ENCODE data around the gene YARS1.

The YARS1 gene

DNA sequence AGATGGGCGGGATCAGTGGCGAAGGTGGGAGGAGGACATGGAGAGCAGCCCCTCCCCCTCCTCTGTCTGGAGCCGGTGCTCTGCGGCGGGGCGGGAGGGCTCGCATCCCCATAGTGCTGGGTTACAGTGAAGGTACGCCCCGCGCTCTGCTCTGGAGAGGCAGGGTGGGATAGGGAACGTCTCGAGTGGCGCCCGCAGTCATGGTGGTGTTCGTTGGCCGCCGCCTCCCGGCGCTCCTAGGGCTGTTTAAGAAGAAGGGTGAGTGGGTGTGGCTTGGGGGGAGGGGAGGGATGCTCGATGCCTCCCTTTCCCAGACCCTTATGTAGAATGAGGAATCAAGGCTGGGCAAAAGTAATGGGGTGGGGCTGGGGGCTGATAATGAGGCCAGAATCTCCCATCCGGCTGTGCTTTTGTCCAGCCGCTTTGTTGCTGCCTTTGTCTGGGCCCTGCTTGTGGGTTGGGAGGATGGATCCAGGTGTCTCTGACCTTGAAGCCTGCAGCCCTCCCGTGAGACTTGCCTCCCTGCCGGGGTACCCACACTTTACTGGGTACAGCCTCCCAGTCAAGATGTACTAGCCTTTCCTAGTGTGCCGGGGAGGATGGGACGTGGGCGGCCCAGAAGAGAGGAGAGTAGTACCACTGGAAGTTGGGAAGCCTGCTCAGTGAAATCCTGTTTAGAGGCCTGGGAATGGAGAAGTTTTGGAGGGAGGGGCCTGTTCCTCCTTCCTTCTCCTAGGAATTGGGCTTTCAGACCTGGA lies 51.4 kb downstream of the YARS1 start:
- no peak for DNase-seq

DNA sequence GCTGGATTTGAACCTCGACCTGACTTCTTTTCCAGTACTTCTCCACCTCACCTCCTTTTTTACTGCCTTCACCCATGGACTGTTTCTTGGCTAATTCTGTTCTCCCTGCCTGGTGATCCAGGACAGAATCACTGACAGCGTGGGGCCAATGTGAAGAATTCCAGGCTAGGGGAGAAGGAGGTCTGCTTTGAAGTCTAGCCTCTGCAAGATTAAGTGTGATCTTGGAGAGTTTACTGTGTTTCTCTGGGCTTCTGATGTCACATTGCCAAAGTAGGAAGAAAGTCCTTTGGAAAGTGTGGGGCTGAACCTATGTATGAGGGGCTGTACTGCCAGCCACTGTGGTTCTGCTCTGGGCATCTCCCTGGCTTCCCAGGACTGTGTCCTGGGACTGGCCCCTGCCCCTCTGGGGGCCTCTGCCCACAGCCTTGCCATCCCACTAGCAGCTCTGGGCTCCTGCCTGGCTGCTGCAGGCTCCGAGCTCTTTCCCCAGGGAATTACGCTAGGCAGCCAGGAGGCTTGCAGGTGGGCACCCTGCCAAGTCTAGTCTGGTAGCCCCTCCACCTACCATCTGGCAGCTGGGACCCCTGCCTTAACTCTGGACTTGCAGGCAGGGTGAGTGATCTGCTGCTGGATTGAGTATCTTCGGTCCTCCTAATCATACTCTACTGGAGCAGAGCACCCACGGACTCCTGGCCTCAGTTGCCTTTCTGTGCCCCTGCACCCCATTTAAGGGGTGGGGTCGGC lies 52.2 kb downstream of the YARS1 start:
- DNase-seq: no peak

DNA sequence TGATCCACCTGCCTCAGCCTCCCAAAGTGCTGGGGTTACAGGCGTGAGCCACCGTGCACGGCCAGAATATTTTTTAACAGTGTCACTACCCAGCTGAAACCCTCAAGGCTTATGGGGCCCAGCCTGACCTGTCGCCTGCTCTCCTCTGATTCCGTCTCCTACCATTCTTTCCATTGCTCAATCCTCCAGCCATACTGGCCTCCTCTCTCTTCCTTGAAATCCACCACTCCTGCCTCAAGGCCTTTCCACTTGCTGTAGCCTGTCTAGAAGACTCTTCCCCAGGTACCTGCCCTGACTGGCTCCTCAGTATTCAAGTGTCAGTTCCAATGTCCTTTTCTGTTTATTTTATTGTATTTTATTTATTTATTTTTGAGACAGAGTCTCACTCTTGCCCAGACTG lies 53.9 kb downstream of the YARS1 start:
- no peak for DNase-seq

DNA sequence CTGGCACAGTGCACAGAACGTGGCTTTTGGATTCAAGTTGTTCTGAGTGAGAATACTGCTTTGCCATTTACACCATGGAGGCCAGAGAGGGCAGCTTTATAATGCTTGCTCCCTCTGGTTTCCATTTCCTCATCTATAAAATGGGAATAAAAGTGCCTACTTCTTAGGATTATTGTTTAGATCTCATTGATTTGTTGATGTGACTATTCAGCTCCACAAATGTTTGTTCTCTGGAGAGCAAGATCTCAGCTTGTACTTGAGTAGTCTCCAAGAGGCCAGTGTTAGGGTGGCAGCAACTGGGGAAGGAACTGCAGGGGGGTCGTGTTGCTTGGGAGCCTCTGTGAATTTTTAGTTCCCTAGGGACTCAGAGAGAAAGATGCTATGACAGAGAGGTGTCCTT lies 55.2 kb downstream of the YARS1 start:
- no peak for DNase-seq

DNA sequence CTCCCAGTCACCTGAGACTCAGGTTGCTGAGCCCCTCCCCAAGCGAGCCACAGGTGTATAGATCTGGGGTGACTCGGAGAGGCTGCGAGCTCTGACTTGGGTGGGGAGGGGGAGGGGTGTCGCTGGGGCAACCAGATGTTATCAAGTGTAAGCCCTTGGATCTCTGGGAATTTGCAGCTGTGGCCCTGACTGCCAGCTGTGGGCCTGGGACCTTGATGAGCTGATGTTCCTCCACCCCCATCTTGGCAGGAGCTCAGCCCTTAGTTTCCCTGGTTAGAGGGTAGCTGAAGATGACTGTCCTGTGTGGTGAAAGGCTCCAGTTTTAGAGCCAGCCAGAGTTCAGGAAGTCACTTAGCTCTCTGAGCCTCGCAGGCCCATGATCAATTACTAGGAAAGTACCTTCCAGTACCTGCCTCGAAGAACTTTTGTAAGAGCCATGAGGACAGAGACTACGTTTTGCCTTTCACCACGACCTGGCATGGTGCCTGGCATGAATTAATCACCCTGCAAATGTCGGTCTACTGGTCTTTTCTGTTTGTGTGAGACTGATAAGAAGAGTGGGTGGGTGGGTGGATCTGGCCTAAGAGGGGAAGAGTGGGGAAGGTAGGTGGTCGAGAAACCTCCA lies 55.8 kb downstream of the YARS1 start:
- DNase-seq: no peak

DNA sequence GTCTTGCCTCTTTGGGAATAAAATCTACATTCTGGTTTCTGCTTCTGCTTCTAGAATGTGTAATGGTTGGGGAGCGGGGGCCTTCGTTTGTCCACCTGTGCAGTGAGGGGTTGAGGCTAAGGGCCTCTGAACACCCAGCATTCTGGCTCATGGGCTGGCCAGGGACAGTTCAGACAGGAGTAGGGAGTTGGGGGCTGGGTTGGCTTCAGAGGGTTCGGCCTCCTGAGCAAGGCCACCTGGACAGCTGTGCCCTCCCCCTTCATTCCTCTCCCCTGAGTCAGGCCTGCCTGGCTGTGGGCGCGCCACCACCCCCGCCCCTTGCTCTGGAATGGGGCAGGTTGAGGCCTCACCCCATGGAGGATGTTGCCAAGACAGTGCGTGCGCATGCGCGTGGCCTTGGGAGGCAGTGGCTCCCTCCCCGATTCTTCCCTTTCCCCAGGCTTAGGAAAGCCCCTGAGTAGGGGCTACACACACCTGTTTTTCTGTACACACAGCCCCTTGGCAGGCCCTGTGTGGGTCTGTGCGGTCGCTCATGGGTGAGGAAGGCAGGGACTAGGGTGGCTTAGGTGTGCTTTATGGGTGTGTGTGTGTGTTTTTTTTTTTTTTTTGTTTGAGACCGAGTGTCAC lies 57.0 kb downstream of the YARS1 start:
- DNase-seq: no peak

DNA sequence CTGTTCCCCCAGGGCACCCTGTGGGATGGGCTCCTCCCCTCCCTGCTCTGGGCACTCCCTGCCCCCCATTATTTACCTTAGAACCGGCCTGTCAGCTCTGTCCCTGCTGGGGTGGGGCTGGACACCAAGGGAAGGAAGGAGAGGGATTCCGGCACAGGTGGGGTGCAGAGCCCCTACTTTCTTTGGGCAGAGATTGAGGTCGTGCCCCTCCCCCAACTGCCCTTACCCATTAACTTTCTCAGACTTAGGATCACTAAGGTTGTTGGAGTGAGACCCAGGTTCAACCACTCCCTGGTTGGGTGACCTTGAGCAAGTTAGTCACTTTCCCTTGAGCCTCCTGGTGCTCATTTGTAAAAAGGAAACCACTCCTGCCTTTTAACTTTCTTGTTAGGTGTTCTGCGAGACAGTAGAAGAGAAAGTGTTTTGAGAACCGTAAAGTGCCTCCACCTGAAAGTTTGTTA lies 57.6 kb downstream of the YARS1 start:
- no peak for DNase-seq

DNA sequence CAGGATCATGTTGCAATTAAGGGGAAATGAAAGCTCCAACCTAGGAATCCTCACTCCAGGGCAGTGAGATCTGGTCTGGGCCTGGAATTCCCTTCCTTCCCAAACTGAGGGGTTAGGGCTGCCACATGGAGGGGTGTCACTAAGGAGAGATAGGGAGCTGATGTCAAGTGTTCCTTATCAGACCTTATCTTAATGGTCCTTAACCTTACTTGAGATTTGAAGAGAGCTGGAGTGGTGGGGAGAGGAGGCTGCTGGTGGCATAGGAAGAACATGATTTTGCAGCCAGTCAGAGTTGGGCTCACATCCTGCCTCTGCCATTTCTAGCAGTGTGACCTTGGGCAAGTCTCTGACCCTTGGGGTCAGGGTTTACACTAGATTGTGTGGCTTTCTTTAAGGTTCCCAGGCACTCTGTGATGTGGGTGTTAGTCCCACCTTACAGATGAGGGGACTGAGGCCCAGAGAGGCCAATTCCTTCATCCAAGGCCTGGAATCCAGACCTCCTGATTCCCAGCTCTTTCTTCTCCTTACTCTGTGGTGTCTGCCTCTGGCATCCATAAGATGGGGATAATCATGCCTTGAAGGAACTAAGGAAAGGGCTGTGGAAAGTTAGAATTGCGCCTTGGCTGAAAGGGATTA lies 58.2 kb downstream of the YARS1 start:
- DNase-seq: no peak

DNA sequence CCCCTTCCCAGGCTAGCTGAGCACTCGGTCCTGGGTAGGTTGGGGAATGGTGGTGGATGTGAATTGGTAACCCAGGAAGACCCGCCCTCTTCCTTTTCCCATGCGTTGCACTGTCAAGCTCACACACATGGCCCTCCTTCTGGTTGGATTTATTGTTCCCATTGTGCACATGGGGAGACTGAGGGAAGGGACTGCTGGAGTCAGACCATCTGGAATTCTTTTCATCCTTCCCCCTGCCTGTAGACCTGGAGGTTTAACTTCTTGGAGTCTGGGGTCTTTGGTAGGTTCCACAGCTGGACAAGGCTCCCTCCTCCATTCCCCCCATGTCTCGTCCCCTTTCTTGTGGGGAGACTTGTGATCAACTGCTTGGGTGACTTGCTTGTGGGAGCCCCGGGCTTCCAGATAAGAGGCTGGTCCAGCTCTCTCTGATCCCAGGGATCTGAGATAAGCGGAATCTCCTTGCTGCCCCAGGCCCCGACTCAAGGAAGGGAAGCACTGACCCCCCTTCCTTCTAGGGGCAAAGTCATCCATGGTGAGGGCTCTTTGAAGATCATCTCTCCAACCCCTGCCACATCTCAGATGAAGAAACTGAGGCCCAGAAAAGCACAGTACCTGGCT lies 58.9 kb downstream of the YARS1 start:
- no peak for DNase-seq

DNA sequence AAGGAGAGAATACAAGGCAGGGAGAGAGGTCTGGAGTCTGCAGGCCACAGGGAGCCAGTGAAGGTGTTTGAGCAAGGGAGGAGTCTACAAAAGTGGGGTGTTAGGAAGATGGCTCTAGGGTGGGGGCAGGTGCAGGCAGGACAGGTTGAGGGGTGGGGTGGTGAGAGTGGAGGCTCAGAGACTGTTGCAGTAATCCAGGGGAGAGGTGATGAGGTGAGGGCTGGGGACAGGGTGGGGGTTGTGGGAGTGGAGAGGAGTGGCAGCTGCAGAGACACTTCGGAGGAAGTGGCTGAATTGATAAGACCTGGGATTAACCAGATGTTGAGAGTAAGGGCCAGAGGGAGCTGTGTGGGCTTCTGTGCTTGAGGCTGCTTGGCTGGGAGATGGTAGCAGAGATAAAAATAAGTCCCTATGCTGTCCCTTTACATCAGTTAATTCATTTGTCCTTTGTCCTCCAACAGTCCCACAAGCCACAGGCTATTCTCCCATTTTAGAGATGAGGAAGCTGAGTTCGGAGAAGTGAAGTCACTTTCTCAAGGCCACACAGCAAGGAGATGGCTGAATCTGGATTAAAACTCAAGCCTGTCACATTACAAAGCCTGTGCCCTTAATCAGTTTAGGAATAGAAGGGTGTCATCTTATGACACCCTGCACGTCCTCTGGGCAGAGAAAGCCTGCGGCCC lies 59.8 kb downstream of the YARS1 start:
- no peak for DNase-seq

DNA sequence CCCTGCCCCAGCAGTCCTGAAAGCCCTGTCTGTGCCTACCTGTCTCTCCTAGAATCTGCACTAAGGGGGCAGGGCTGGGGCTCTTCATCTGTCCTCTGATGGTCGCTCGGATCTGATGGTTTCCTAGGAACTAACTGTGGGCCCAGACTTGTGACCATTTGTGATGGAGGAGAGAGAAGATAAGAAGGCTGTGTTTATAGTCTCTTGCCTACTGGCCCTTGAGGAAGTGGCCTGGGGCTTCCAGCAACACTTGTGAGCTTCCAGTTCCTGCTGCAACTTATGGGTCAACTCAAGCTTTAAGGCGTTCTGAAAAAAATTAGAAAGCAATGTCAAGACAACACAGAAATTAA lies 61.4 kb downstream of the YARS1 start:
- DNase-seq: no peak

DNA sequence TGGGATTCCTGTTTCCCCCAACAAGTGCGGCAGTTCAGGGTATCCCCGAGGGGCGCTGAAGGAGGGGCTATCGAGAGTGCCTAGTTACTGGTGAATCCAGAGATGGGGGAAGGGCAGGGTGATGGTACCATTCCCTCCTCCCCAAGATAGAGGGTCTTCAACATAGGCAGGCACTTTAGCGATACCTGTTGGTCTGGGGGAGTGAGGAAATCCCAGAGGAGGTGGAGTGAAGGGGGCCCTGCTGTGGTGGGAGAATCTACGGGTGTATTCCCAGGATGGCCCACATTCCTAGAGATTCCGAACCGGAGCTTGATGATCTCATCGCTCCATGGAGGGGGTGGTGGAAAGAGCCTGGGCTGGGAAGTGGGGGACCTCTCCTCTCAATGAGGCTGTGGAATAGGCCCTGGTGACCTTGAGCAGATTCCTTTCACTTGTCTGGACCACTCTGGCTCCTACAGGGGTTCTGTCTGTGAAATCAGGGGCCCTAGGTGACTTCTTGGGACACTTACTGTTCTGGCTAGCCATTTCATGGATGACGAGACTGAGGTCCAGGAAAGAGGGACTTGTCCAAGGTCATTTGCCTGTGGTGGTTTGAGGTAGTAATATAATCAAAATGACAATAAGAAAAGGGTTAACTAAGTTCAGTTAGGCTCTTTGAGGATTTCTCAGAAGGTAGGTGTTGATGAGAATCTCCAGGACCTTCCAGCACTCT lies 61.9 kb downstream of the YARS1 start:
- DNase-seq: peak; percentile 62

DNA sequence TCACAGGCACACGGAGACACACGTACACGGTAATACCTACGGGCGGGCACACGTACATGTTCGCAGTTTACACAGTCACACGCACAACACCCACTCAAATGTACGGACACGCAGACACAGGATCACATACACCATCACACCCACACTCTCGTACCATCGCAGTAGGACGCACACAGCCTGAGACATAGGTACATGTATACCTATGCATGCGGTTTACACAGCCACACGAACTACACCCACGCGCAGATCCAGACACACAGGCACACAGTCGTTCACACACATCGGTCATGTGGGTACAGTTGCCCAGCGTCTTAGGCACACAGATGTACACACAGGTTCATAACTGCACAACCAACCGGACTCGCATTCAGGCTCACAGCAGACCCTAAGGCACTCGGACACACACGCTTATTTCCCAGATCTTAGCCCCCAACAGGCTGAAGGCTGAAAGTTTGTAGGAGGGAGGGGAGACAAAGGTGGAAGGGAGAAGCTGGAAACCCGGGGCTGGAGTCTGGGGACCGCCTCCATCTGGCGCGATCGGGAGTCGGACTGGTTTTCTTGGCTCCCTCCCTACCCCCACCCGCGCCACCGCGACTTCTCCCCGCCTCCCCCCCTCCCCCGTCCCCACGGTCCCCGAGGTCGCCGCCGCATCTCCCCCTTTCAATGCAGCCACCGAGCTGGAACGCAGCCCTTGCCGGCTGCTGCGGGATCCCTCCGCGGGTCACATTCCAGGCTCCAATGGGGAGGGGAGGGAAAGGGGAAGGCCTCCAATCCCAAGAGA lies 62.7 kb downstream of the YARS1 start:
- peak; percentile 79 for DNase-seq

DNA sequence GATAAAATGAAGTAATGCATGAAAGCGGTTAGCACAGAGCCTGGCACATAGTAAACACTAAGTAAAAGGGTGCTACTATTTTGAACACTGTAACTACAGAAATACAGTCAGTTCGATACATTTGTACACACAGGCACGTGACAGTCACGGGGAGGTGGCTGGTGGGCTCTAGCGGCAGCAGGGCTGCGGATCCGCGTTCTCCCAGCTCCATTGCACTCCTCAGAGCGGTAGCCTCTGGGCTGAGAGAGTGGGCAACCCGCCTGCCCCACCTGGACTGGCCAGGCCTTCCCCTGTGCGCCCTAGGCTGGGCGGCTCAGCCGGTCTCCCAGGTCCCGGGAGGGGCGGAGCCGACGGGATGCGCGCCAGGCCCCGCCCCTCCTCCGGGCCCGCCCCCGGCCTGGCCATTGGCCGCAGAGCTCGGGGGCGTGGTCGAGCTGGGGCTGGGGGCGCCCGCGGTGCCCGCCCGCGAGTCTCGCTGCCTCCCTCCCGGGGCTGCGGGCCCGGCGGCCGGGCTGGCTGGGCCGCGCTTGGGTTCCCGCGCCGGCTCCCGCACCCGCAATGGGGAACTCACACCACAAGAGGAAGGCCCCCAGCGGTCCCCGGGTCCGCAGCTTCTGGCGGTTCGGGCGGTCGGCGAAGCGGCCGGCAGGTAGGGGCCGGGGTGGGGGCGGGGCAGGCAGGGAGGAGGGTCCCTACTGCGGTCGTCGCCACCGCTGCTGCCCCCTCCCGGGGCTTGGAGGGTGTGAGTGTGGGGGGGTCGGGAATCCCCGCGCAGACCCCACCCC lies 63.4 kb downstream of the YARS1 start:
- peak; percentile 84 for DNase-seq

DNA sequence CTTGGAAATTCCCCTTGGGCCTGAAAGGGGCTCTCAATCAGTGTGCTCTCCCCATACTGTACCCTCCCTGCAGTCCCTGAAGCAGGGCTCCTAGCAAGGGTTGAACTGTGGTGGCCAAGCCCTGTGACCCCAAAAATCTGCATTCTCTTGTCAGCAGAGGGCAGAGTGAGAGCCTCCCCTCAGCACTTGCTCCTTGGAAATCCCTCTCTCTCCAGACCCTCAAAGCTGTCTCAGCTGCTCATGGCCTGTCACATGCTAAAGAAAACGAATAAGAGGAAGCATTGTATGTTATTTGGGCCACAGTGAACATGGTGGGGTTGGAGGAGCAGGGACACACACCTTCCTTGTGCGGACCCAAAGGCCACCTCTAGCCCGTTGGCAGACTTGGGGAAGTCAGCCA lies 67.4 kb downstream of the YARS1 start:
- DNase-seq: no peak

DNA sequence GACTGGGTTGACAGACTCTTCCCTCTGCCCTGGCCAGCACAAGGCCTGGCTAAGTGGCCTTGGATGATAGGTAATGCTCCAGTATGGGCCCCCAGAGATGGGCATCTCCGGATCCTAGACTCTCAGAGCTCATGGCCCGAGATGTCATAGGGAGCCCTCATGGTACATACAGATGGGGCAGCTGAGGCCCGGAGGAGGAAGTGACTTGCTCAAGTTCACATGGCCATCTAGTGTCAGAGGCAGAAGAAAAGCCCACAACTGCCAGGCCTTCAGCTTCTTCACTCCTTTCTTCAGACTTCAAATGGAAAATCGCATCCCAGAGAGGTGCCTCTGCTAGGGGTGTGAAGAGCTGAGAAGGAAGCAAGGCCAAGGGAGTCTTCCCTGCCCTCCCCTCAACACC lies 67.8 kb downstream of the YARS1 start:
- DNase-seq: no peak

DNA sequence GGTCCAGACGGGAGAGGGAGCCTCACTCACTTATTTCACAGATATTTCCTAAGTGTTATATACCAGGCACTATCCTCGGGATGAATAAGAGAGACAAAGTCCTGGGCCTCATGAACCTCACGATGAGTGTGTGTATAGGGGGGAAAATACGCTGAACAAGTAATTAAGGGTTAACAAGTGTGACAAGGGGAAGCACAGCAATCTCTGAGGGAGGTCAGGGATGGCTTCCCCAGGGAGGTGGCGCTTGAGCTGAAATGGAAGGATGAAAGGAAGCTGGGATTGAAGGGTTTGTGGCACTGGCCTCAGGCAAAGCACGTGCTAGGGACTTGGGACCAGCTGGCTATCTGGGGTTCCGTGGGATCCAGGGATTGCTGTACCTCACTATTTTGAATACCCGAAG lies 68.2 kb downstream of the YARS1 start:
- DNase-seq: no peak

DNA sequence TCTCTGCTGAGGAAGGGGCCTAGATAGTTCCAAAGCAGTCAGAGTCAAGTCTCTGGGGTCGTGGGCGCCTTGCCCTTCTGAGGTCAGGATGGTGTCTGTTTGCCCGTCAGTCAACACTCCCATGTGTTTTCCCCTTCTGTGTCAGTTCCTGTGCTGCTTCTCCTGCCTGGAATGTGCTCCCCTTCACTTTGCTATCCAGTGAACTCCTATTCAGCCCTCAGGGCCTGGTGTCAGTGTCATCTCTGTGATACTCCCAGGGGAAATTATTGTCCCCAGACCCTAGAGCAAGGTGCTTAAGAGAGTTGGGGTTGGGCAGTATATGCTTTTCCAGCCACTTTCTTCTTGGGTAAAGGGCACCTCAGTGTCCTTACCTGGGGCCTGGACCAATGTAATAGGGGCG lies 68.8 kb downstream of the YARS1 start:
- no peak for DNase-seq

DNA sequence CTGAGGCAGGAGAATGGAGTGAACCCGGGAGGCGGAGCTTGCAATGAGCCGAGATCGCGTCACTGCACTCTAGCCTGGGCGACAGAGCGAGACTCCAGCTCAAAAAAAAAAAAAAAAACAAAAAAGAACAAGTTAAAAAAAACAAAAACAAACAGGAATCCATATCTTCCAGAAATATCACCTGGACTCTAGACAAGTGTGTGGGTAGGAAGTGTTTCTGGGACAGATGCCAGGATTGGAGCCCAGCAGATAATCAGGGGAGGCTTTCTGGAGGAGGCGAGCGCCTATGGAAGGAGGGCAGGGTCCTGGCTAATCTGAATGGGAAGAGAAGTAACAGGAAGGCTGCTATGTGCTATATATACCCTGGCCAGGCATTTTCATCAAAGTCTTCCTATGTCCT lies 71.0 kb downstream of the YARS1 start:
- DNase-seq: no peak

All from right kidney (tissue), 1 donor.